Measurements from ENCODE around the gene SOX13. TPM values are rescaled to one million over a fixed set of nuclear protein-coding genes. Genes with fewer than 3 reads are reported as not detected.

The SOX13 gene
- total RNA-seq, 2 experiments from 2014 or later, result 0.10 to 0.17 TPM

Other genes with a start within 250 kb of the SOX13 start
- 100 to 1,000 TPM; 366 to 370 TPM for gene SNRPE, start 211.5 kb upstream of the SOX13 start, total RNA-seq
- gene ETNK2, start 78.9 kb downstream of the SOX13 start, total RNA-seq, result under 1 TPM; 0.77 to 0.93 TPM
- gene REN, start 93.2 kb downstream of the SOX13 start, total RNA-seq, result not detected
- not detected for gene KISS1, start 123.4 kb downstream of the SOX13 start, total RNA-seq
- gene GOLT1A, start 140.9 kb downstream of the SOX13 start, total RNA-seq, result not detected

Data from activated naive CD4-positive, alpha-beta T cell treated with anti-CD3 and anti-CD28 coated beads for 36 hours (primary cell).